Measurements from ENCODE around the gene HDHD3.

DNA sequence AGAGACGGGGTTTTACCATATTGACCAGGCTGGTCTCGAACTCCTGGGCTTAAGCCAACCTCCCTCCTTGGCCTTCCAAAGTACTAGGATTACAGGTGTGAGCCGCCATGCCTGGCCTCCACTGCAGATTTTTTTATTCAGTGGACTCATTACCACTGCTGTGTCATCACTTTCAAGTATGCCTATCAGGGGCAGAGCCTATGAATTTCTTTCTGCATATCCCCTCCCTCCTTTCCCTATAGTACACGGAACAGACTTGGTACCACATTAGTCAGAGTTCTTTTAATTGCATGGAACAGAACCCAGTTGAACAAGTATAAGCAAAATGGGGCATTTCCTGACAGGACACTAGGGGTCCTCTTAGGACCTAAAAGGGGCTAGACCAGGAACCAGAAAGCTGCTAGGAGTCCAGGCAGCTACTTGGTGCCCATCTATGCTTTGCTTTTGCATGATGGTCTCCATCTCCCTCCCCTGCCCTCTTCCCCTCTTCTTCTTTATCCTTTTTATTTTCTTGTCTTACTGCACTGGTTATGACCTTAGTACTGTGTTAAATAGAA, 21.7 kb downstream of the HDHD3 start:
- TF ChIP-seq RARB (CRISPR knock-in tag; IDR thresholded peaks at IDR 0.05) = no peak
- no peak for TF ChIP-seq CSRNP3 (CRISPR knock-in tag; IDR thresholded peaks at IDR 0.05)
- TF ChIP-seq GLIS3 (CRISPR knock-in tag; IDR thresholded peaks at IDR 0.05) = no peak
- no peak for TF ChIP-seq ZNF8 (CRISPR knock-in tag; IDR thresholded peaks at IDR 0.05)
- no peak for TF ChIP-seq ZFP3 (CRISPR knock-in tag; IDR thresholded peaks at IDR 0.05)
- TF ChIP-seq ZFP30 (CRISPR knock-in tag; IDR thresholded peaks at IDR 0.05) = no peak
- TF ChIP-seq BACH2 (CRISPR knock-in tag; IDR thresholded peaks at IDR 0.05; ENCODE audit: borderline replicate concordance) = no peak
- no peak for TF ChIP-seq ISL1 (CRISPR knock-in tag; IDR thresholded peaks at IDR 0.05)
- TF ChIP-seq, protein P1, sequence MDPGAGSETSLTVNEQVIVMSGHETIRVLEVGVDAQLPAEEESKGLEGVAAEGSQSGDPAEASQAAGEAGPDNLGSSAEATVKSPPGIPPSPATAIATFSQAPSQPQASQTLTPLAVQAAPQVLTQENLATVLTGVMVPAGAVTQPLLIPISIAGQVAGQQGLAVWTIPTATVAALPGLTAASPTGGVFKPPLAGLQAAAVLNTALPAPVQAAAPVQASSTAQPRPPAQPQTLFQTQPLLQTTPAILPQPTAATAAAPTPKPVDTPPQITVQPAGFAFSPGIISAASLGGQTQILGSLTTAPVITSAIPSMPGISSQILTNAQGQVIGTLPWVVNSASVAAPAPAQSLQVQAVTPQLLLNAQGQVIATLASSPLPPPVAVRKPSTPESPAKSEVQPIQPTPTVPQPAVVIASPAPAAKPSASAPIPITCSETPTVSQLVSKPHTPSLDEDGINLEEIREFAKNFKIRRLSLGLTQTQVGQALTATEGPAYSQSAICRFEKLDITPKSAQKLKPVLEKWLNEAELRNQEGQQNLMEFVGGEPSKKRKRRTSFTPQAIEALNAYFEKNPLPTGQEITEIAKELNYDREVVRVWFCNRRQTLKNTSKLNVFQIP (CRISPR knock-in tag; IDR thresholded peaks at IDR 0.05; ENCODE audit: borderline replicate concordance, low read depth) = no peak
- TF ChIP-seq, protein P2, sequence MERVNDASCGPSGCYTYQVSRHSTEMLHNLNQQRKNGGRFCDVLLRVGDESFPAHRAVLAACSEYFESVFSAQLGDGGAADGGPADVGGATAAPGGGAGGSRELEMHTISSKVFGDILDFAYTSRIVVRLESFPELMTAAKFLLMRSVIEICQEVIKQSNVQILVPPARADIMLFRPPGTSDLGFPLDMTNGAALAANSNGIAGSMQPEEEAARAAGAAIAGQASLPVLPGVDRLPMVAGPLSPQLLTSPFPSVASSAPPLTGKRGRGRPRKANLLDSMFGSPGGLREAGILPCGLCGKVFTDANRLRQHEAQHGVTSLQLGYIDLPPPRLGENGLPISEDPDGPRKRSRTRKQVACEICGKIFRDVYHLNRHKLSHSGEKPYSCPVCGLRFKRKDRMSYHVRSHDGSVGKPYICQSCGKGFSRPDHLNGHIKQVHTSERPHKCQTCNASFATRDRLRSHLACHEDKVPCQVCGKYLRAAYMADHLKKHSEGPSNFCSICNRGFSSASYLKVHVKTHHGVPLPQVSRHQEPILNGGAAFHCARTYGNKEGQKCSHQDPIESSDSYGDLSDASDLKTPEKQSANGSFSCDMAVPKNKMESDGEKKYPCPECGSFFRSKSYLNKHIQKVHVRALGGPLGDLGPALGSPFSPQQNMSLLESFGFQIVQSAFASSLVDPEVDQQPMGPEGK (CRISPR knock-in tag; IDR thresholded peaks at IDR 0.05; ENCODE audit: borderline replicate concordance) = no peak
